LHCN-M2 (cell line): ENCODE data around the gene CCDC126. TPM values are rescaled to one million over a fixed set of nuclear protein-coding genes. Genes with fewer than 3 reads are reported as not detected.

Source experiments
- total RNA-seq: library from RNA; depleted of rRNA; stranded (reverse); fragments of >200 nt; gene quantifications from 2 replicates; pipeline ENCODE4 v1.2.3, GENCODE V29; 2014; rRNA removed

Gene CCDC126
- total RNA-seq, 1 experiment from 2014 or later: 12.6 TPM

Other genes starting within 250 kb of the CCDC126 start
- 60.3 and 63.3 TPM in 2 replicates for gene IGF2BP3, start 126.9 kb upstream of the CCDC126 start, total RNA-seq
- gene TRA2A, start 65.4 kb upstream of the CCDC126 start, total RNA-seq: 26.7 and 33.0 TPM in 2 replicates
- gene FAM221A, start 82.8 kb downstream of the CCDC126 start, total RNA-seq: 1.5 and 2.6 TPM in 2 replicates
- gene STK31, start 112.8 kb downstream of the CCDC126 start, total RNA-seq: not detected in 2 replicates